Stomach (tissue), 9 donors: ENCODE data around the gene ZNF830. TPM values are rescaled to one million over a fixed set of nuclear protein-coding genes. Genes with fewer than 3 reads are reported as not detected.
A peak's percentile ranks its signal among the peaks of the same experiment; 100 is the strongest.
"Not testable (repeated sequence)": the region's sequence is repeated elsewhere in the genome, so short reads cannot be mapped to it uniquely, and the experiment has no call there.

ENCODE experiments used
- DNase-seq, 2 donors: peaks; one replicate each; pipeline versions ENCODE4 v3.0.0 to v3.0.0-alpha.2; 2013 to 2019
- H3K27ac ChIP-seq, 5 donors: fragments of 200-600 bp in 4 of 5; sonication (generic) in 4 of 5; one replicate each; pipeline ENCODE4 v1.5.1; 2013 to 2019; ENCODE audit warnings: mild to moderate bottlenecking in 1 of 5, moderate library complexity in 1 of 5
- H3K27me3 ChIP-seq, 3 donors: fragments of 200-600 bp; sonication (generic); one replicate each; pipeline ENCODE4 v1.5.1; 2017 to 2019; ENCODE audit warnings: mixed run types in 1 of 3
- H3K36me3 ChIP-seq, 4 donors: fragments of 200-600 bp; sonication (generic); 1 replicate in 3 of 4; 2 replicates in 1 of 4; pipeline ENCODE4 v1.5.1; 2016 to 2019
- H3K4me1 ChIP-seq, 4 donors: fragments of 200-600 bp; sonication (generic); one replicate each; pipeline ENCODE4 v1.5.1; 2016 to 2019
- H3K4me3 ChIP-seq, 4 donors: fragments of 200-600 bp; sonication (generic) in 3 of 4; one replicate each; pipeline ENCODE4 v1.5.1; 2016 to 2019; ENCODE audit warnings: mild to moderate bottlenecking in 1 of 4
- H3K9me3 ChIP-seq, 4 donors: fragments of 200-600 bp; sonication (generic); one replicate each; pipeline ENCODE4 v1.5.1; 2016 to 2019
- EP300 ChIP-seq: sonication (generic); formaldehyde crosslinking; IDR thresholded peaks from one replicate; pipeline ENCODE4 v1.6.1; 2017; ENCODE audit warnings: antibody characterized with exemption
- POLR2A ChIP-seq, 4 donors: fragments of 450-650 bp; IDR thresholded peaks; one replicate each; pipeline ENCODE4 v1.6.1; 2016; ENCODE audit warnings: antibody characterized with exemption in 4 of 4, control low read depth in 2 of 4, mild to moderate bottlenecking in 1 of 4, moderate library complexity in 1 of 4
- POLR2AphosphoS5 ChIP-seq, 3 donors: sonication (generic); formaldehyde crosslinking; IDR thresholded peaks; one replicate each; pipeline ENCODE4 v1.6.1; 2016; ENCODE audit warnings: antibody characterized with exemption in 3 of 3
- WGBS, 5 donors: extraction: QIAGEN DNeasy Blood & Tissue Kit in 3 of 5; methylation state at CpG; one replicate each; pipeline versions ENCODE4 v1.1.5 to v1.1.7; 2013 to 2018; 5-methylcytosine and 5-hydroxymethylcytosine counted together
- intact Hi-C: fragments of 100-400 bp; cut with DNase I; formaldehyde crosslinking; loops from one replicate; pipeline ENCODE4 v1.15.1; 2023; ENCODE audit warnings: low total_unique reads
- polyA plus RNA-seq, 3 donors: library from polyadenylated mRNA; stranded (reverse); fragments of 200-250 nt; gene quantifications; one replicate each; pipeline ENCODE4 v1.2.3, GENCODE V29; 2013
- total RNA-seq, 5 donors: library from RNA; depleted of rRNA; stranded (reverse); fragments of >200 nt; gene quantifications; one replicate each; pipeline versions ENCODE4 v1.1.0 to v1.2.3, GENCODE V29; 2014 to 2016
- TF ChIP-seq, protein P1 (sequence below), 7 experiments: fragments of 450-650 bp in 4 of 7; fragments of 200-600 bp in 3 of 7; sonication (generic) in 3 of 7; IDR thresholded peaks; one replicate each; pipeline ENCODE4 v1.5.1; 2016 to 2019; ENCODE audit warnings: antibody characterized with exemption in 7 of 7, control low read depth in 2 of 7, mild to moderate bottlenecking in 1 of 7
- donor health status: healthy with polysubstance abuse.
- donor health status: Bipolar disorder and iron deficiency.
- donor health status: healthy.

Gene ZNF830
- total and polyA plus RNA-seq, 8 donors: 7.7 to 20.2 (median 9.4) TPM

DNA sequence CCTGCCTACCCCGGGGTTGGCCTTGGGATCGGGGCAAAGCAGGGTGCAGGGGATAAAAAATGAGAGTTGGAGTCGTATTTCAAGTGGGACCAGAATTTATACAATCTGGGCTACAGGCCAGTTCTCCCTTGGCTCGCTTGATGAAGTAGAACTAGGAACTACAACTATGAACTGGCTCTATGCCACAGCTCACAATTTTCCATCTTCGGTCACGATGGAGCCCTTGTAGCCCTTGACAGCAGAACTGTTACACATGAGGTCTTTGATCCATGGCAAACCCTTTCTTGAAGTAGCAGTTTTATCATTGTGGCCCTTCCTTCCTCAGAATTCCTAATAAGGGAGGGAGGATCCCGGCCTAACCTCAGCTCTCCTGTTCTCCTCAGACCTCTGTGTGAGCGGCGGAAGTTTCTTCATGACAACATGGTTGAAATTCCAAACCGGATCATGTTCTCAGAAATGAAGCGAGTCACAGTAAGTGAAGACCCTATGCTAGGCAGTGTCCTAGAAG lies 36.1 kb downstream of the ZNF830 start:
- intact Hi-C loops: no loop called here
- Histone ChIP-seq H3K36me3 (peaks cover 24 to 90% (median 86%) of the 10 kb centered on the region in 4 donors), H3K4me3 (no peak overlapping the region), H3K4me1 (peaks cover 14 to 47% (median 44%) of the 10 kb centered on the region in 4 donors), H3K27me3 (no peaks in the 10 kb centered on the region), H3K27ac (peak overlapping the region; percentile 31 to 81 (median 68)), H3K9me3 (no peaks in the 10 kb centered on the region)
- DNase-seq: peak; percentile 88 to 94
- 34 to 45% (median 40%) methylated on average over 11 of the region's 11 CpGs for WGBS, 5 donors
- TF ChIP-seq, protein P1, sequence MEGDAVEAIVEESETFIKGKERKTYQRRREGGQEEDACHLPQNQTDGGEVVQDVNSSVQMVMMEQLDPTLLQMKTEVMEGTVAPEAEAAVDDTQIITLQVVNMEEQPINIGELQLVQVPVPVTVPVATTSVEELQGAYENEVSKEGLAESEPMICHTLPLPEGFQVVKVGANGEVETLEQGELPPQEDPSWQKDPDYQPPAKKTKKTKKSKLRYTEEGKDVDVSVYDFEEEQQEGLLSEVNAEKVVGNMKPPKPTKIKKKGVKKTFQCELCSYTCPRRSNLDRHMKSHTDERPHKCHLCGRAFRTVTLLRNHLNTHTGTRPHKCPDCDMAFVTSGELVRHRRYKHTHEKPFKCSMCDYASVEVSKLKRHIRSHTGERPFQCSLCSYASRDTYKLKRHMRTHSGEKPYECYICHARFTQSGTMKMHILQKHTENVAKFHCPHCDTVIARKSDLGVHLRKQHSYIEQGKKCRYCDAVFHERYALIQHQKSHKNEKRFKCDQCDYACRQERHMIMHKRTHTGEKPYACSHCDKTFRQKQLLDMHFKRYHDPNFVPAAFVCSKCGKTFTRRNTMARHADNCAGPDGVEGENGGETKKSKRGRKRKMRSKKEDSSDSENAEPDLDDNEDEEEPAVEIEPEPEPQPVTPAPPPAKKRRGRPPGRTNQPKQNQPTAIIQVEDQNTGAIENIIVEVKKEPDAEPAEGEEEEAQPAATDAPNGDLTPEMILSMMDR (IDR thresholded peaks at IDR 0.05): no peak
- peak; percentile 32 to 63 (median 50) for TF ChIP-seq POLR2AphosphoS5 (IDR thresholded peaks at IDR 0.05)

DNA sequence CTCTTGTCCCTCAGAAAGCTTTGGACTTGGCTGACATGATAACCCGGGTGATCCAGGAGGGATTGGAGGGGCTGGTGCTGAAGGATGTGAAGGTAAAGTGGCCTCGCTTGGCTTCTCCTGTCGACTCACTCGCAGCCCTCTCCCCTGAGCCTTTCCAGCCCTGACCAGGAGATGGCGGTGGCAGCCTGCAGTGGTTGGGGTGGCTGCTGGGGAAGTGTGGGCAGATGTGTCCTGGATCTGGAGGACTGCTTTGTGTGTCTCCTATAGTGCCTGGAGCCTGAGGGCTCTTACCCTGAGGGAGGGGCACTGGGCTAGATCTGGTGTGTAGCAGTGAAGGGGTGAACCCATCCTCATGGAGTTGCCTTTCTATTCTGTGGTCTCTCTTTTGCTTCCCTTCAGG lies 36.9 kb downstream of the ZNF830 start:
- intact Hi-C loops: no loop called here
- Histone ChIP-seq H3K27ac (peak overlapping the region in 4 of 5 donors; percentile 64 to 81 (median 72)), H3K36me3 (peaks cover 22 to 90% (median 85%) of the 10 kb centered on the region in 4 donors), H3K9me3 (no peaks in the 10 kb centered on the region), H3K4me3 (no peak overlapping the region), H3K4me1 (peaks cover 17 to 54% (median 49%) of the 10 kb centered on the region in 4 donors), H3K27me3 (no peaks in the 10 kb centered on the region)
- TF ChIP-seq POLR2A (IDR thresholded peaks at IDR 0.05) (no peak), EP300 (no peak), POLR2AphosphoS5 (IDR thresholded peaks at IDR 0.05) (peak in 1 of 3 donors; percentile 69)
- TF ChIP-seq, protein P1 (IDR thresholded peaks at IDR 0.05): peak in 5 of 7 experiments; percentile 55 to 86 (median 64)
- WGBS, 5 donors: 29 to 65% (median 44%) methylated on average over 5 of the region's 5 CpGs
- DNase-seq: peak; percentile 70 to 87

DNA sequence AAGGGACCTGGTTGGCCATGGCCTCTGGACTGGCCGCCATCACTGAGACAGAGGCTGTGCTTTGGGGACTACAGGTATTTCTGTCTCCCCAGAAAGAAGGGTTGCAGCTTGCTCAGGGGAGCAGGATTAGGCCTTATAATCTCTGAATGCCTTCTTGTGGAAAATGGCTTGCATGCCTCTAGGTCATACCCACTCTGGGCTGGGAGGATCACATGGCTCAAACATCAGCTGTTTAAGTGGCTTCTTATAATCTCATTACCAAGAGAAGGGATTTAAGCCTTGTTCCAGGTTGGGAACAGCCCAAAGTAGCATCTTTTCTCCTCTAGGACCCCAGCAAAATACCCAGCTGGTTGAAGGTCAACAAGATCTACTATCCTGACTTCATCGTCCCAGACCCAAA lies 38.1 kb downstream of the ZNF830 start:
- peak overlapping the region in 1 of 5 donors; percentile 81 for H3K27ac ChIP-seq
- intact Hi-C loops: no loop called here
- no peak overlapping the region for H3K4me3 ChIP-seq
- 94 to 100% (median 98%) methylated on average over 2 of the region's 2 CpGs for WGBS, 5 donors
- TF ChIP-seq, protein P1 (IDR thresholded peaks at IDR 0.05): no peak
- TF ChIP-seq POLR2A (IDR thresholded peaks at IDR 0.05) (no peak), EP300 (no peak), POLR2AphosphoS5 (IDR thresholded peaks at IDR 0.05) (no peak)
- H3K9me3 ChIP-seq: no peaks in the 10 kb centered on the region
- no peak for DNase-seq
- H3K36me3 ChIP-seq: peaks cover 22 to 90% (median 85%) of the 10 kb centered on the region in 4 donors
- no peaks in the 10 kb centered on the region for H3K27me3 ChIP-seq
- H3K4me1 ChIP-seq: peaks cover 17 to 58% (median 51%) of the 10 kb centered on the region in 4 donors

DNA sequence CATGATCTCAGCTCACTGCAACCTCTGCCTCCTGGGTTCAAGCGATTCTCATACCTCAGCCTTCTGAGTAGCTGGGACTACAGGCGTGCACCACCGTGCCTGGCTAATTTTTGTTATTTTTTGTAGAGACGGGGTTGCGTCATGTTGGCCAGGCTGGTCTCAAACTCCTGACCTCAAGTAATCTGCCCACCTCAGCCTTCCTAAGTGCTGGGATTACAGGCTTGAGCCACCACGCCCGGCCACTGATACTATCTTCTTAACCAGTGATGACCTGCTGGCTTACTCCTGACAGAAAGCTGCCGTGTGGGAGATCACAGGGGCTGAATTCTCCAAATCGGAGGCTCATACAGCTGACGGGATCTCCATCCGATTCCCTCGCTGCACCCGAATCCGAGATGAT lies 39.6 kb downstream of the ZNF830 start:
- H3K4me3 ChIP-seq, DNase-seq, H3K9me3 ChIP-seq, H3K27me3 ChIP-seq: not testable (repeated sequence)
- intact Hi-C loops: loop anchor here (10.0 kb wide), 1 partner anchor 94 kb away; no protein-coding TSS in a partner anchor
- peaks cover 17 to 58% (median 51%) of the 10 kb centered on the region in 4 donors for H3K4me1 ChIP-seq
- WGBS, 5 donors: 88 to 94% (median 89%) methylated on average over 14 of the region's 14 CpGs
- H3K36me3 ChIP-seq: peaks cover 19 to 88% (median 83%) of the 10 kb centered on the region in 4 donors
- H3K27ac ChIP-seq: peak overlapping the region in 2 of 5 donors; percentile 50 to 65

DNA sequence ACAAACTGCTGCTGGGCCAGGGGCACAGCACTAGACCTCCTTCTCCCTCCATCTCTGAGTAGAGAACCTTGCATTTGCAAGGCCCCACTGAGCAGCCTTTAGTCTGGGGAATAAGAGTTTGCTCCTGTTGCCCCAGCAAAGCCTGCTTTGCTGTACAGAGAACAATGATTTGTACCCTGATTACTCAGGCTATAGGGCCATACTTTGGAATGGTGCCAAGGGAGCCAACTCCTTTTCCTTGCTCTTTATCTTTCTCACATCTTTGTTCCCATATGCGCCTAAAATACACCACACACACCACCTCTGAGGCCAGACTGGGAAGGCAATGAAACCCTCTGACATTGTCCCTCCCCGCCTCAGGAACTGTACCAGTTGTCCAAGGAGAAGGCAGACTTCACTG lies 40.2 kb downstream of the ZNF830 start:
- WGBS, 5 donors: 61 to 77% (median 71%) methylated on average over 2 of the region's 2 CpGs
- DNase-seq: no peak
- no peak for TF ChIP-seq EP300
- no peak for TF ChIP-seq POLR2AphosphoS5 (IDR thresholded peaks at IDR 0.05)
- no peak for TF ChIP-seq POLR2A (IDR thresholded peaks at IDR 0.05)
- TF ChIP-seq, protein P1 (IDR thresholded peaks at IDR 0.05): no peak
- peaks cover 19 to 88% (median 84%) of the 10 kb centered on the region in 4 donors for H3K36me3 ChIP-seq
- no peaks in the 10 kb centered on the region for H3K9me3 ChIP-seq
- H3K27me3 ChIP-seq: no peaks in the 10 kb centered on the region
- H3K4me1 ChIP-seq: peaks cover 17 to 53% (median 46%) of the 10 kb centered on the region in 4 donors
- intact Hi-C loops: loop anchor here (10.0 kb wide), 1 partner anchor 93 kb away; no protein-coding TSS in a partner anchor
- H3K4me3 ChIP-seq: no peak overlapping the region
- peak overlapping the region in 3 of 5 donors; percentile 4 to 65 (median 50) for H3K27ac ChIP-seq
